Embryonic facial prominence (tissue), 1 donor: ENCODE data around the gene NUAK2.

Source experiments
- DNase-seq: peaks from one replicate; pipeline ENCODE4 v3.0.0-alpha.2; 2016; ENCODE audit errors: extremely low spot score

NUAK2 gene

GRCh38 chr1:205346956-205347574 is 25.5 kb upstream of the NUAK2 start:
- no peak for DNase-seq

GRCh38 chr1:205345761-205346160 is 24.2 kb upstream of the NUAK2 start:
- no peak for DNase-seq

- DNase-seq: no peak
Observed at GRCh38 chr1:205344066-205344928, 22.8 kb upstream of the NUAK2 start.

GRCh38 chr1:205343431-205344065 is 22.0 kb upstream of the NUAK2 start:
- DNase-seq: no peak

- no peak for DNase-seq
Observed at GRCh38 chr1:205342986-205343385, 21.4 kb upstream of the NUAK2 start.

- DNase-seq: no peak
Observed at GRCh38 chr1:205340676-205341075, 19.1 kb upstream of the NUAK2 start.

- no peak for DNase-seq
Observed at GRCh38 chr1:205339717-205340116, 18.2 kb upstream of the NUAK2 start.

- DNase-seq: no peak
Observed at GRCh38 chr1:205339197-205339702, 17.7 kb upstream of the NUAK2 start.

- DNase-seq: no peak
Observed at GRCh38 chr1:205338011-205338410, 16.5 kb upstream of the NUAK2 start.

- DNase-seq: no peak
Observed at GRCh38 chr1:205337481-205337880, 15.9 kb upstream of the NUAK2 start.

- DNase-seq: no peak
Observed at GRCh38 chr1:205335692-205336091, 14.1 kb upstream of the NUAK2 start.

- no peak for DNase-seq
Observed at GRCh38 chr1:205332015-205332791, 10.7 kb upstream of the NUAK2 start.

GRCh38 chr1:205330150-205330549 is 8.6 kb upstream of the NUAK2 start:
- DNase-seq: no peak

- no peak for DNase-seq
Observed at GRCh38 chr1:205329719-205330118, 8.2 kb upstream of the NUAK2 start.

GRCh38 chr1:205328476-205328875 is 6.9 kb upstream of the NUAK2 start:
- DNase-seq: no peak

- DNase-seq: no peak
Observed at GRCh38 chr1:205326812-205327466, 5.4 kb upstream of the NUAK2 start.

- peak; percentile 40 for DNase-seq
Observed at GRCh38 chr1:205325334-205325884, 3.9 kb upstream of the NUAK2 start.

- no peak for DNase-seq
Observed at GRCh38 chr1:205324781-205325180, 3.2 kb upstream of the NUAK2 start.

GRCh38 chr1:205323794-205324193 is 2.2 kb upstream of the NUAK2 start:
- no peak for DNase-seq

- no peak for DNase-seq
Observed at GRCh38 chr1:205321959-205322283, 376 bp upstream of the NUAK2 start.
